MV-4-11 (cell line): Measurements from ENCODE around the gene CCDC201.

Experiments used
- DNase-seq: peaks from one replicate; lab custom pipeline; 2025; lab: John Stamatoyannopoulos, UW

The CCDC201 gene, protein sequence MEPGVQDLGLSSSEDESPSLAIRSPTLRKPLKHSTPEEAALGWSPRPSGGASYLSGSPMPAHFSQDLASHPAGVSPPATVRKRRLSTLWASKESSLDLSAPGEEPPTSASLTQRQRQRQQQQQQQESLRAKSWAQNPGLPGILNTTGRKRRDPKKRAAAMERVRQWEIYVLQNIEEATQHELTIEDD

DNA sequence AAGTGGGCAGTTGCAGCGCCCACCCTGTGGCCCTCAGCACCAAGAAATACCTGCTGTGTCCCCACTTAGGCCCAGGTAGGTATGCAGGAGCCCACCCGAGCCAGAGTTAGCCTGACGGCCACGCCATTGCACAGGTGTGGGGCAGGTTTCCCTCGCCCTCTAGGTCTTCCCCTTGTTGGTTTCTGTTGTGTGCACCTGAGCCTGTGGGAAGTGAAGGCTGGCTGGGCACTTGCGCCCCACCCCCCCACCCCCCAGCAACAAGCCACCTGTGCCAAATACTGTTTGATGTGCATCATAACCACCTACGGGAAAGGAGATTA is at the start of gene CCDC201:
Gene CCDC201 (minus strand): TSS at position 48 of the 320 bp plus-strand sequence. CDS start 75 bp downstream, outside the sequence.
- DNase-seq = no peak

DNA sequence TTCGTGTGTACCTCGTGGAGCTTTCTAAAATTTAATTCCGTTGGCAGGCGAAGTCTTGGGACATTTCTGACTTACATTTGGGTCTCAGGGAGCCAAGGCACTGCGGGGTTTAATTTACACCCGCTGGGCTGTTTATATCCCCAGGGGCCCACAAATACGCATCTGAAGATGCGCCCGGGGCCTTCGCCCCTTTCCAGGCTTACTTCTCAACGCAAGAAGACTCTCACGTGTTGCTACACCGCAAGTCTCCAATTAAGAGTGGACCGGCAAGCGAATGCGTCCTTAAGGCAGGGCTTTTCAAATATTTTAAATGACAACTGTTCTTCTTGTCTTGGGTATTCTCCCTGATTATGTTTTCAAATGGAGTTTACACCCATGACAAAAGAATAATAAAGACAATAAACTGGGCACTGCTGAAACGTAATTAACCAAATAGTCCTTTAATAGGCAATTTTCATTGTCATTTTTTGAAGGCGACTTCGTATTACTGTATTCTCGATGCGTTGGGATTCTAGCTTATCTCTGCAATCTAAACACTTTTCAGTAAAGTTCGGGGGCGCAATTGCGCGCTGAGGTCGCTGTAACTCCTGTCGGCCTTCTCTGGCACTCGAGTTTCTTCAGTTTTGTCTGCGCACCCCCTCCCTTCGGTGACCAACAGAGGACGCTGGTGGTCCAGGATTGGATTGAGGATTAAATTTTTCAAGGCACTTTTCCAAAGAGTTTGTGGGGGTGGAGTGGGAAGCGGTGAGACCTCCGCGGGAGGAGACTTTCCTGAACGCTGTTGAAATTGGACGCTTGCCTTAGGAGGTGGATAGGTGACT is 49.0 kb upstream of the CCDC201 start:
- no peak for DNase-seq

DNA sequence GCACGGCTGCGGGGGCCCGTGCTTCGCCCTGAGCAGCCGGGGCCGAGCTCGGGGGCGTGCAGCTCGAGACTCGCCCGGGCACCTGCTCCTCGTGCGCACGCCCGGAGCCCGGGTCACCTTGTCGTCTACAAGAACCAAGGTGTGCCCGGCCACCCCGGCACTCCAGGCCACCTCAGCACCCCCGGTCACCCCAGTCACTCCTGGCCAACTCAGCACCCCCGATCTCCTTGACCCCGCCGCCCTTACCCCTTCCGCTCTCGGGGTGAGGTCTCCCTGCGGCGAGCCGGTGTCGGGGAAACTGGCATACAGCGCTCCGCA is 48.5 kb upstream of the CCDC201 start:
- no peak for DNase-seq

DNA sequence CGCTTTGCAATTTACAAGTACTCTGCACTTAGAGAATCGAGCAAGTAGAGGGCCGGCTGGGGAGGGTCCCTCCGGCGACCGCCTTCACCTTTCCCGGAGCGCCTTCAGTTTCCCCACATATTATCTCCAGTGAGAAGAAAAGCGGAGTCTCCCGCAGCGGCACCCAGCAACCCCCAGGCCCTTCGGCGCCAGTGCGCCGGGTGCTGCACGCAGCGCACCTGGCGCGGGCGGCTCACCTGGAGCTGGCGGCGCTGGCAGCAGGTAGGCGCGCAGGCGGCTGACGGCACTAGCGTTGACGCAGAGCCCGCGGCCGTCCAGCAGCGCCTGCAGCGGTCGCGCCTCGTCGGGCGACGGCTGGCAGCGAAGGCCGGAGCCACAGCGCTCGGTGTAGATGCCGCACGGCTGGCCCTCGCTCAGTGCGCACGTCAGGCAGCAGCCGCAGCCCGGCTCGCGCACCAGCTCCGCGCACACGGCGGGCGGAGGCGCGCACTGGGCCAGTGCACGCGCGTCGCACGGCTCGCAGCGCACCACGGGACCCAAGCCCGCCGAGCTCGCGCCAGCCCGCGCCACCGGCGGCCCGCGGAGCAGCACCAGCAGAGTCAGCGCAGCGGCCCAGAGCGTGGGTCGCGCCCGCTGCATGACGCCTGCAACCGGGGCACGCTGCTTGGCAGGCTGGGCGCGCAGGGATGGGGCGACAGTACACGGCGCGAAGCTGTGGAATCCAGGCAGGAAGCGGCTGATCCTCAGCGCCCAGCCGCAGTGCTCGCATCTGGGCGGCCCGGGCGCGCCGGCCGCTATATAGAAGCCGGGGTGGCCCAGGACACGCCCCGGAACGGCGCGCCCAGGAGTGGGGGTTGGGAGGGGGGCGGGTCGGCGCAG is 47.9 kb upstream of the CCDC201 start, which contains the start of gene IGFBP3:
Gene IGFBP3 (minus strand): TSS at position 771 of the 879 bp plus-strand sequence. CDS start 132 bp downstream, at position 639.
- DNase-seq = no peak

DNA sequence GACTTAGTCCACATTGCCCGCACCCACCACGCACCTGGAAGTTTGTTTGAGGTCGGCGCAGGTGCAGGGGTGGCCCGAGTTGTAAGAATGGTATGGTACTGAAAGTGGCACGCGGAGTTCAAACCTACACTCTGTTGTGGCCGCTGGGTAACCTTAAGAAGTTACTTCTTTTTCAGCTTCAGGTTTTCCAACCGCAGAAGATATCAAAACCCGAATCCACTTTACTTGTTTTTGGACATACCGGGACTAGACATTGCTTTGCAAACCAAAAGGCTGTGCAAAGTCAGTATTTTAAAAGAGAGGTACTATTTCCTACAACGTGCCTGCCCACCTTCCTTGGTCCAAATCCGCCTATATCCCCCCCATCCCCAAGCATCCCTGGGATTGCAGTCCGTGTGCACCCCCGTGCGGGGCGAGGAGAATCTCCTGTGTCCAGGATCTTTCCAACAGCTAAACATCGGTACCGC is 47.1 kb upstream of the CCDC201 start:
- no peak for DNase-seq

DNA sequence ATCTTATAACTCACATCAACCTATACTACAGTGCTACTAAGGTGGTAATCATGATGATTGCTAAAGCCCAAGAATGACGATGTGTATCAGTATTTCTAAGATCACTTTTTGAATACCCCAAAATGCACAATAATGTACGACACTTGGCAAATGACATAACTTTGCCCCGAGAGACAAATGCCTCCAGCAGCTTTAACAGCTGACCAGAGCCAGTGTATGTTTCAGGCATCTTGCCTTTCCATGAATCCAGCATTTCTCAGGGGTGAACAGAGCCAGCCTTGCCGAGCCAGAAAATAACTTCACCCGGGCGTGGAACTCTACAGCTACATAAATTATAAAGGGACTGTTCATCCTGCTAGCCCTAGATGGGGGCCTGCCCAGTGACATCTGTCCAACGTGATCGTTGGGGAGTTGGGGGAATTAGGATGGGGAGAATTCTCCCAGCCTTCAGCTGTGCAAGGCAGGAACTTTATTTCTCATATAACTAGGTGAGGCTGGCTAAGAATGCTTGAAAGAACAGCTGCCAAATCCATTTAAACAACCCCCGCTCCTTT is 46.4 kb upstream of the CCDC201 start:
- no peak for DNase-seq

DNA sequence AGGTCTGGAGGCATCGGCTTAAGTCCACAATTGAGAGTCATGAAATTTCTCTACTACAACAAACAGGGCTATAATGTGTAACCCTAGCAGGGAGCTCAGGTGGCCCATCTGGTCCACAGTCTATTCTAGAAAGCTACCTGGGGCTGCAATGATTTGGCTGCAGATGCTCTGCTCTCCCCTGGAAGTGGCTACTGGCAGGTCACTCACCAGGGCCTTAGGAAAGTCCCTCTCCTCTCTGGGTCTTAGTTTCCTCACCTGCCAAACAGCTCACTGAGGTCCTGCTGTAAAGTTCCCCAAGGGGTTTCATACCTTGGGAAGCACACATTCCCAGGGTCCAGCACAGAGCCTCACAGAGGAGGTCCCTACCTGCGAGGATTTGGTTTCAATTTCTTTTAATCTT is 45.7 kb upstream of the CCDC201 start:
- DNase-seq = no peak

DNA sequence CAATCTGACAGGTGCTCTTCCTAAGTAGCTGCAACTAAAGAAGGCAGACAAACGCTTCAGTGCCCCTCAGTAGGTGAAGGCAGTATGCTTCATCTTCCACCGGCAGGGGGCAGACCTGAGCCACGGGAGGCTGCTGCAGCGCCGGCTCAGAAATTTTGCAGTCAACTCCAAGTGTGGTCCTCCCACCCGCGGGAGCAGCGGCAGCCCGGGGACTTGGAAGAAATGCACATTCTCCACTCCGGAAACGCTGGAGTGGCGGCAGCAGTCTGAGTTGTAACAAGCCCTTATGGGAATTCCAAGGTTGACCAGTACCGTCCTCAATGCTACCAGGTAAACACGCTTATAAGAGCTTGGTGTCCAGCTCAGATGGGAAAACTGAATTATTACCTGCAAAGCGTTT is 44.8 kb upstream of the CCDC201 start:
- peak; percentile 39 for DNase-seq

DNA sequence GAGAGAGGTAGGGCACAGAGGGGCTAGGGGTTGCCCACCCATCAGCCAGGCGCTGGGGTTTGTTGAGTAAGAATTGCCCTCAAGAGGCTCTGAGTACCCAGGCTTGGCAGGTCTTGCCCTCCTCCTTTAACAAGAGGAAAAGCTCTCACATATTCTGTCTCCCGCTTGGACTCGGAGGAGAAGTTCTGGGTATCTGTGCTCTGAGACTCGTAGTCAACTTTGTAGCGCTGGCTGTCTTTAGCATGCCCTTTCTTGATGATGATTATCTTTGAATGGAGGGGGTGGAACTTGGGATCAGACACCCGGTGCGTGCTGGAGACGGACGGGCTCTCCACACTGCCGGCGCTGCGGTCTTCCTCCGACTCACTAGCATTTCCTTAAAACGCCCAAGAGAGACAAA is 44.2 kb upstream of the CCDC201 start:
- DNase-seq = no peak

DNA sequence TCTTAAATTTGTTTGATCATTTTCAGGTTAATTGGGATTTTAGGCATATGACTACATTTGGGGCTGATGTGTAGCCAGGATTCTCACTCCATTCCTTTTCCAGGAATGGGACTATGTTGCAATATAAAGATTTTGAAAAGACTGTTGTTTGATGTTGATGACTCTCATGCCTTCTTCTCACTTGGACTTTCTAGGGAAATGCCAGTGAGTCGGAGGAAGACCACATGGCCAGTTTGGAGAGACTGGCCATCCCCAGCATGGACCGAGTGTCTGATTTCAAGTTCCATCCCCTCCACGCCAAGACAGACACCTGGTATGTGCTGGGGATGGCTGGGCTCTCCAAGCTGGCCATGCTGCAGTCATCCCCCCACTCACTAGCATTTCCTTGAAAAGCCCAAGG is 42.7 kb upstream of the CCDC201 start:
- DNase-seq = no peak

DNA sequence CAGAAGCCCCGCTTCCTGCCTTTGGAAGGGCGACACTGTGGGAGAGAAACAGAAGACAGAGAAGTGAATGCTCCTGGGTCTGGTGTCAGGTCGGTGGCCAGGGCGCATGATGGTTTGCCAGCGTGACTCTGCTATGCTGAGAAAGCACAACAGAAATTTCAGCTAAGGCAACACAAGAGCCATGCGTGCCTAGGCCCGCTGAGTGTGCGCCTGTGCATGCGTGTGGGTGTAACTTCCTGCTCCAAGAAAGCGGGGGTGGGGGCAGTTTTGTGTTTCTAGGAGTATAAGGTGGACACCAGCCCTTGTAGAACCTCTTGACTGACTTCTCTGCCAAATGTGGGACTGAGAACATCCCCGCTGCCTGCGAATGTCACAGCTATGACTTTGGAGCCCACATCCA is 42.0 kb upstream of the CCDC201 start:
- DNase-seq = no peak

DNA sequence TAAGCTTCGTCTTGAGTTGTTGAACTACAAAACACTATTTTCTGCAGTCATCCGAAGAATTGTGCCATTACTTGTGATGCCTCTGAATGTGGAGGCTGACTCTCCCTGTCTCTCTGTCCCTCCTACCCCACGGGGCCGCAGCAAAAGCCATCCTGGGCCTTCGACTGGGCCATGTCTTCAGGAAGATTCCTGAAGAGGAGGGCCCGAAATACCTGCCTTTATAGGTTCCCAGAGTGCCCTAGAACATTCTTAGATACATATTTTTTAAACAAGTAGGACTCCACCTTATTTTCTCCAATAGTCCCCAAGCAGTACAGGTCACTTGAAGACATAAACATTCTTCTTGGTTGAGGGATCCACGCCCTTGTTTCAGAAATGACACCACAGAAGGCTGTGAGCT is 40.1 kb upstream of the CCDC201 start:
- no peak for DNase-seq

DNA sequence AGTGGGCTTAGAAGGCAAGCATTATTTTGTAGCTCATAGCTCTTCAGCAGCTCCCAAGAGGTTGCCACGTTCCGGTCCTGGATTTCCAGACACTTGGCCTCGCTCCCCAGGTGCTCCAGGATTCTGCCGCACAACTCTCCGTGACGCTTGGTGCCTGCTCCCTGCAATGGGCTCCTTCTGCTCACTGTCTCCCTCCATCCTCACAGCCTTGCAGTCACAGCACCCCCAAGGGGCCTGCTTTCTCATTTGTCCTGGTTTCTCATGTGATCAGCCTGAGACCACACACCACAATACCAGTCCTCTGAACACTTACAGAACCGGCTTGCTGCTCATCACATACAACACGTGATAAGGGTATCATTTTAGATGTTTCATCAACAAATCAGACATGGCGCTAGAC is 38.4 kb upstream of the CCDC201 start:
- no peak for DNase-seq

DNA sequence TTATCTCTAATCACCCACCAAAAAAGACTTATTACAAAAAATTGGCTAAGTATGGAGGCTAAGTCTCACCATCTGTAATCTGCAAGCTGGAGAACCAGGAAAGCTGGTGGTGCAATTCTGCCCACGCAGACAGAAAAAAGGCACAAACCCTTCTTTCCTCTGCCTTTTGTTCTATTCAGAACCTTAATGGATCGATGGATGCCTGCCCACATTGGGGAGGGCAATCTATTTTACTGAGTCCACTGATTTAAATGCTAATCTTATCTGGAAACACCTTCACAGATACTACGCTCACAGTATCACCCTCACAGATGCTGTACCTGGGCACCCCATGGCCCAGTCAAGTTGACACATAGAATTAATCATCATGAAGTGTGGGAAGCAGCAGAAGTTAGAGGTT is 38.0 kb upstream of the CCDC201 start:
- no peak for DNase-seq

DNA sequence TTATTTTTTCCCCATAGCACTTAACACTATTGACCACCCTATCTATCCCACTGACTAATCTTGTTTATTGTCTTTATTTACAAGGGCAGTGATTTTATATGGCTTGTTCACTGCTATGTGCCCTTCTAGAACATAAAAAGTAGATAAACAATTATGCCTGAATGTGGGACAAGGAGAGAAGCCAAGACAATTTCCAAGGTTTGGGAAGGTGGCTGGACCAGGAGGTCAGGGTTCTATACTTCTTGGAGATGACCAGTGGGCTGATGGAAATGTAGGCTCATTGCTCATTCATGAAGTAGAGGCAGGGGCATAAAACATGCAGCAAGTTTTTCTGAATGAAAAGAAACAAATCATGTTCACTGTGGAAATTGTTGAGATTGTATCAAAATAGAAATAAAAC is 36.7 kb upstream of the CCDC201 start:
- DNase-seq = no peak

DNA sequence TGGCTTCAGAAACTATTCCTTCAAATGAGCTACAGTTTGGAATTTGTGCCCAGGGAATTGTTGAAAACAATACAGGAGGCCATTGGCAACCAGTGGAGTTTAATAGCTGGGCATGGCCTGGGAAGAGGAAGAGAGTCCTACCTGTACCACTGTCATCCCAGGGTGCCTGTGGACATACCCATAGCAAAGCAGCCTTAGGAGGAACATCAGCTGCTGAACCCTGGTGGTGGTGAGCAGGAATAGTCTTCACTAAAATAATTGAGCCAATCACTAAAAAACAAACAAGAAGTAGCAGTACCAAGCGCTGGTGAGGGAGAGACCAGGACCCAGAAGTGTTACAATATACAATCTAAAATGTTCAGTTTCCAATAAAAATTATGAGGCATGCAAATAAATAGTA is 29.9 kb upstream of the CCDC201 start:
- no peak for DNase-seq

DNA sequence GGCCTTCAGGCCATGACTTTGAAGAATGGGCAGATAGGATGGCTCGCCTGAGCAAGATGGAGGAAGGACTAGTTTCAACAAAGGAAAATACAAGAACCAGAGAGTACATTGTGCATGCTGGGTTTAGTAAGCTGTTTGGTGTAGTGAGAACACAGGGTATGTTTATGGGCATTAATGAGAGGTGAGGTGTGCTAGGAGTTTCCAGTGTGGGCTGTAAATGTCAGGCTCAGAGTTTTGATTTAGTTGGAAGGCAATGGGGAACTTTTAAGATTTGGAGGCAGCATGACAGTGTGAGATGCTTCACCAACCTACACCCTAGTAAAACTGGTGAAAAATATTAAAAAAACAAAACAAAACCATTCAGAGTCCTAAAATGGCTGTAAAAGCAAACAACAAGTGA is 28.7 kb upstream of the CCDC201 start:
- DNase-seq = no peak

DNA sequence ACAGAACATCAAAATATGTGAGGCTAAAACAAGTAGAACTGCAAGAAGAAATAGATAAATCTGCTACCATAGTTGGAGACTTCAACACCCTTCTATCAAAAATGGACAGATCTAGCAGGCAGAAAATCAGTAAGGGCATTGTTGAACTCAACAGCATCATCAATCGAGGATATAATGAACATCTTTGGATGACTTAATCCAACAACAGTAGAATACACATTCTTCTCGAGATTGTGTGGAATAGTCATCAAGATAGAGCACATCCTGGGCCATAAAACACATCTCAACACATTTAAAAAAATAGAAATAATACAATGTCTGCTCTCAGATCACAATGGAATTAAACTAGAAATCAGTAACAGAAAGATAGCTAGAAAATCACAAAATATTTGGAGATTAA is 25.3 kb upstream of the CCDC201 start:
- DNase-seq = no peak

DNA sequence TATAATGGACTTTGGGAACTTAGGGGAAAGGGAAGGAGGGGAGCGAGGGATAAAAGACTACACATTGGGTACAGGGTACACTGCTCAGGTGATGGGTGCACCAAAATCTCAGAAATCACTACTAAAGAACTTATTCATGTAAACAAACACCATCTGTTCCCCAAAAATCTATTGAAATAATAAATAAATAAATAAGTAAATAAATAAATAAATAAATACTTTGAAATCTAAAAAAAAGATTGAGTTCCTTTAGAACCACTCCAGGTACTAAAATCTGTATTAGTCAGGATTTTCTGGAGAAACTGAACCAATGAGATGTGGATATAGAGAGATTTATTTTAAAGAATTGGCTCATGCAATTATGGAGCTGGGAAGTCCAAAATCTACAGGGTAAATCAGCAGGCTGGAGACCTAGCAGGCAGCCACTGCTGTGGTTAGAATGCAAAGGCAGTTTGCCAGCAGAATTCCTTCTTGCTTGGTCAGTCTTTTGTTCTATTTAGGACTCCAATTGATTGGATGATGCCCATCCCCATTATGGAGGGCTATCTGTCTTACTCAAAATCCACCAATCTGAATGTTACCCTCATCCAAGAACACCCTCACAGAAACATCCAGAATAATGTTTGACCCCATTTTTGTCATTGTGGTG is 24.3 kb upstream of the CCDC201 start:
- DNase-seq = no peak

DNA sequence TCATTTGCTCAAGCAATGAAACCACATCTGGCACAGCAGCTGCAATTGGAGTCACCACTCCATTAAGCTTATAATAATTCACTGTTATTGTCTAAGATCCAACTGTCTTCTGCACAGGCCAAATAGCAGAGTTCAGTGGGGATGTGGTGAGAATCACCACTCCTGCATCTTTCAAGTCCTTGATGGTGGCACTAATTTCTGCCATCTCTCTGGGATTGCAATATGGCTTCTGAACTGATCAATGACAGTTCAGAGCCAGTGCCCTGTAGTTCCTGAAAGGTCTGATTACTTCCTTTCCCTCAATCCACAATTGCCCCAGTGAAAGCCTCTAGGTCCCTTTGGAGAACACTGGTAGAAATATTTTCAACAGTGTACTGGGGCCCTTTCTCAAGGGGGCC is 21.8 kb upstream of the CCDC201 start:
- DNase-seq = no peak

DNA sequence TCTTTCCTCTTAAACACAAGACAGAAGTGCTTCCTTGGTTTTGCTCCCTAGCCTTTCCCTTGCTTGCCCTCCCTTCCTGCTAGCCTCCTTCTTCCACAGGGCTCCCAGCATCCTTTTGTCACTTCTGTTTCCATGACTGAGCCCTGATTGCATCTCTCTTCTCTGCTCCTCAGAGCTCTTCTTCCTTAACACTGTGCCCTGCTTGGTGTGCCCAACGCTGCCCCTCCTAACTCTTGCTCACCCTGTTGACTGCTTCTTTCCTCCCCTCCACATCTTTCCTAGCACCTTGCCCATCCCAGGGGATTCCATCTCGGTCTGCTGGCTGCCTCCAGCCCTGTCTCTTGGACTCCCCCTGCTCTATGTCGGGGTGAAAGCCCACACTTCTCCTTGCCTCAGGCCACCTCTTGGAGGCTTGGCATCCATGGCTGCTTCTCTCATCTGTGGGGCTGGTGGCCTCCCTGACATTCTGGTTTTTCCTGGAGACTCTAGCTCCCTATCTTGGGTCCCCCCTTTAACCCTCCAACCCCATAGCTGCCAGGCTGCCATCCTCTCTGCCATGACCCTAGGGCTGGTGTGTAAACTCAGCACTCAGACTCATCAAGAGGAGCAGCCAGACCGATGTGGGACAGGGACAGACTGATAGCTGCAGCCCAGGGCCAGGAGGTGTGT is 21.2 kb upstream of the CCDC201 start:
- no peak for DNase-seq
